ENCODE results near the gene MOV10. TPM values are rescaled to one million over a fixed set of nuclear protein-coding genes. Genes with fewer than 3 reads are reported as not detected.

MOV10 gene
- total RNA-seq, 2 donors from 2014 or later, result 113 to 124 TPM

DNA sequence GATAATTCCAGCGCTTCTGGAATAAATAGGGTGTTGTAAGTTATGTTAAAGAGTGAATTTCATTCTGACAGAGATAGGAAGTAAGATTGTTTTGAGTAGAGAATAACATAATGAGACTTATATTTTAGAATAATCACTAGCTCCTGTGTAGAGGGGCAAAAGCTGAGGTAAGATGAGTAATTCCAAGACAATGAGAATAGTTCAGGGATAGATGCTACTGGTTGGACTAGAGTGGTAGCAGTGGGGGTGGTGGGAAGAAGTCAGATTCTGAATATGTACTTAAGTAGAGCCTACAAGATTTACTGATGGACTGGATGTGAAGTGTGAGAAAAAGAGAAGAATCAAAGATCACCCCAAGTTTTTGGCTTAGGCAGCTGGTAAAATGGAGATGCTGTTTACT, 23.3 kb upstream of the MOV10 start:
- Mint-ChIP-seq H3K4me1 (no peaks in the 10 kb centered on the region), H3K27me3 (ENCODE audit: insufficient read depth) (no peaks in the 10 kb centered on the region), H3K4me3 (no peak overlapping the region), H3K9me3 (no peaks in the 10 kb centered on the region), H3K27ac (no peak overlapping the region), H3K36me3 (ENCODE audit: low read depth) (peaks cover 52% of the 10 kb centered on the region)
- Histone ChIP-seq H3K4me1 (ENCODE audit: control insufficient read depth, insufficient read depth, low read length) (no peaks in the 10 kb centered on the region), H3K9ac (ENCODE audit: extremely low read depth, low read length, poor library complexity, severe bottlenecking) (no peak overlapping the region), H3K4me3 (ENCODE audit: low read length) (no peak overlapping the region), H3K9me3 (ENCODE audit: control insufficient read depth, low read length) (peaks cover 10% of the 10 kb centered on the region), H3K36me3 (ENCODE audit: control insufficient read depth, insufficient read depth, low read length) (peaks cover 83% of the 10 kb centered on the region), H3K27ac (ENCODE audit: low read depth, low read length) (no peak overlapping the region), H3K27me3 (ENCODE audit: control insufficient read depth, insufficient read depth, low read length, poor library complexity, severe bottlenecking) (no peaks in the 10 kb centered on the region)
- WGBS, 2 experiments (ENCODE audit: insufficient coverage in 1 of 2, insufficient read length in 1 of 2), result 100% methylated on average over 1 of the region's 1 CpG; no CpG with 5 or more reads in 1 of the 2 experiments
- TF ChIP-seq, protein P1, sequence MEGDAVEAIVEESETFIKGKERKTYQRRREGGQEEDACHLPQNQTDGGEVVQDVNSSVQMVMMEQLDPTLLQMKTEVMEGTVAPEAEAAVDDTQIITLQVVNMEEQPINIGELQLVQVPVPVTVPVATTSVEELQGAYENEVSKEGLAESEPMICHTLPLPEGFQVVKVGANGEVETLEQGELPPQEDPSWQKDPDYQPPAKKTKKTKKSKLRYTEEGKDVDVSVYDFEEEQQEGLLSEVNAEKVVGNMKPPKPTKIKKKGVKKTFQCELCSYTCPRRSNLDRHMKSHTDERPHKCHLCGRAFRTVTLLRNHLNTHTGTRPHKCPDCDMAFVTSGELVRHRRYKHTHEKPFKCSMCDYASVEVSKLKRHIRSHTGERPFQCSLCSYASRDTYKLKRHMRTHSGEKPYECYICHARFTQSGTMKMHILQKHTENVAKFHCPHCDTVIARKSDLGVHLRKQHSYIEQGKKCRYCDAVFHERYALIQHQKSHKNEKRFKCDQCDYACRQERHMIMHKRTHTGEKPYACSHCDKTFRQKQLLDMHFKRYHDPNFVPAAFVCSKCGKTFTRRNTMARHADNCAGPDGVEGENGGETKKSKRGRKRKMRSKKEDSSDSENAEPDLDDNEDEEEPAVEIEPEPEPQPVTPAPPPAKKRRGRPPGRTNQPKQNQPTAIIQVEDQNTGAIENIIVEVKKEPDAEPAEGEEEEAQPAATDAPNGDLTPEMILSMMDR (conservative IDR thresholded peaks at IDR 0.05), result no peak
- no peak for DNase-seq

DNA sequence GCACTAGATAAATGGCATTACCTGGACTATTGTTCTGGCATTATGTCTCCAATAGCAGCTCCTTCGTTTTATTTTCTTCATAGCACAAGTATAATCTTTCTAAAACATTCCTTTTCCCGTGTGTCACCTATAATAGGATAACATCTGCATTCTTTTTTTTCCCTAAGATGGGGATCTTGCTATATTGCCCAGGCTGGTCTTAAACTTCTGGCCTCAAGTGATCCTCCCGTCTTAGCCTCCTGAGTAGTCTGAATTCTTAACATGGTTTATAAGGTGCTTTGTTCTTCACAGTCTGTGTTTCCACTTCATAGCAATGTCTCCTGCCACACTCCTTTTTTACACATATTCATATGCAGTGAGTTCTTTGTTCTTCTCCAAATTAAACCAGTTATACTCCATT, 8.6 kb upstream of the MOV10 start:
- WGBS, 2 experiments (ENCODE audit: insufficient coverage in 1 of 2, insufficient read length in 1 of 2), result 97 to 100% methylated on average over 3 of the region's 3 CpGs
- Histone ChIP-seq H3K9me3 (ENCODE audit: control insufficient read depth, low read length) (no peaks in the 10 kb centered on the region), H3K36me3 (ENCODE audit: control insufficient read depth, insufficient read depth, low read length) (peaks cover 92% of the 10 kb centered on the region), H3K4me1 (ENCODE audit: control insufficient read depth, insufficient read depth, low read length) (no peaks in the 10 kb centered on the region), H3K9ac (ENCODE audit: extremely low read depth, low read length, poor library complexity, severe bottlenecking) (no peak overlapping the region), H3K27ac (ENCODE audit: low read depth, low read length) (no peak overlapping the region), H3K27me3 (ENCODE audit: control insufficient read depth, insufficient read depth, low read length, poor library complexity, severe bottlenecking) (no peaks in the 10 kb centered on the region), H3K4me3 (ENCODE audit: low read length) (no peak overlapping the region)
- Mint-ChIP-seq H3K36me3 (ENCODE audit: low read depth) (peaks cover 82% of the 10 kb centered on the region), H3K27ac (no peak overlapping the region), H3K4me3 (no peak overlapping the region), H3K9me3 (no peaks in the 10 kb centered on the region), H3K4me1 (no peaks in the 10 kb centered on the region), H3K27me3 (ENCODE audit: insufficient read depth) (no peaks in the 10 kb centered on the region)
- TF ChIP-seq, protein P1 (conservative IDR thresholded peaks at IDR 0.05), result no peak
- no peak for DNase-seq

DNA sequence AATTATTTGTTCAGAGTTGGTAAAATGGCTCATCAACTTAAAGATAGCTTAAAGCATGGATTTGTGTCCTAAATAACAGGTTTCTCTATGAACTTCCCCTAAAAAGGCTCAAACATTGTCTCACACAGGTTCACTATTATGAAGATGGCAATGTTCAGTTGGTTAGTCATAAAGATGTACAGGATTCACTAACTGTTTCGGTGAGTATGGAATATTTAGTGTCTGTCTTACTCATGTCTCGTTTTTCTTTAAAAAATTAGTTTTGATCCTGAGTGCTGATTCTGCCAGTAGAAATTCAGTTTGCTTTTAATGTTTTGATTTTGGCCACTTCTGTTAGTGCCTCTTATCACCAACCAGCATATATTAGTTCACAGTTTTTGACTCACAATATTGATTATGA, 7.5 kb upstream of the MOV10 start:
- Mint-ChIP-seq H3K9me3 (no peaks in the 10 kb centered on the region), H3K27me3 (ENCODE audit: insufficient read depth) (no peaks in the 10 kb centered on the region), H3K36me3 (ENCODE audit: low read depth) (peaks cover 80% of the 10 kb centered on the region), H3K4me3 (no peak overlapping the region), H3K4me1 (peaks cover 3% of the 10 kb centered on the region), H3K27ac (no peak overlapping the region)
- WGBS, 2 experiments (ENCODE audit: insufficient coverage in 1 of 2, insufficient read length in 1 of 2), result 95 to 100% methylated on average over 1 to 2 of the region's 2 CpGs
- DNase-seq, result no peak
- Histone ChIP-seq H3K27ac (ENCODE audit: low read depth, low read length) (no peak overlapping the region), H3K36me3 (ENCODE audit: control insufficient read depth, insufficient read depth, low read length) (peaks cover 92% of the 10 kb centered on the region), H3K27me3 (ENCODE audit: control insufficient read depth, insufficient read depth, low read length, poor library complexity, severe bottlenecking) (no peaks in the 10 kb centered on the region), H3K4me3 (ENCODE audit: low read length) (no peak overlapping the region), H3K9me3 (ENCODE audit: control insufficient read depth, low read length) (no peaks in the 10 kb centered on the region), H3K4me1 (ENCODE audit: control insufficient read depth, insufficient read depth, low read length) (no peaks in the 10 kb centered on the region), H3K9ac (ENCODE audit: extremely low read depth, low read length, poor library complexity, severe bottlenecking) (no peak overlapping the region)
- TF ChIP-seq, protein P1 (conservative IDR thresholded peaks at IDR 0.05), result no peak

Measured in endodermal cell (in vitro differentiated cells).